ENCODE results near the gene ZNF771. TPM values are rescaled to one million over a fixed set of nuclear protein-coding genes. Genes with fewer than 3 reads are reported as not detected.

ZNF771 gene
- total and polyA plus RNA-seq, 9 of the 15 experiments (the other 6 are each of a cell fraction or from before 2014, with no cell fraction given): 1.5 to 12.6 (median 4.4) TPM

DNA sequence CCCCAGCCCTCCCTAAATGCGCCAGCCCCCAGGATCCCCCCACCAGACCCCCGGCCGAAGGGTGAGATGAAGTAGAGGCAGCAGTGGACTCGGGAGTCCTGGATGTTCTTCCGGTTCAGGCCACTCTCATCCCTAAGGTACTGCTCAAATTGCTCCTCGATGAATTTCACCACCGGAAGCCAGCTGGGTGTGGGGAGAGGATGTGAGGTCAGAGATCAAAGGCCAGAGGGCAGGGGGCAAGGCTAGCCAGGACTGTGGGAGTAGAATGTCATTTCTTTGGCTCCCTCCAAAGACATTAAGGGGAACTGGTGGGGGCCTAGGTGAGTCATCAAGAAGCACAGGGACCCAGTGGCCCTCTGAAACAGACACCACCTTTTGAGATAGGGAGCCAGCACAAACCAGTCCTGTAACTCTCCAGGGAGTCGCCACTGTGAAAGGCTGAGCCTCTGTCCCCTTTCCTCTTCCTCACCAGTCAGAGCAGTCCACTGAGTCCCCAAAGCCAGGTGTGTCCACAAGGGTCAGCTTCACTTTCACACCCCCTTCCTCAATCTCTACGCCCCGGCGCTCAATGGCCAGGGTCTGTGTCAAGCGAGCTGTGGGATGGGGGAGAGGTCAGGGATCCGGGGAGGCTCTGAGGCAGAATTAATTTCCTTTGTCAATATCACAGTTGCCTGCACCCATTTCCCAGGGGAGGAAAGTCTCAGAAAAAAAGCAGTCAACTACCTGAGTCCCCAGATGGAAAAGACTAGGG, 25.9 kb upstream of the ZNF771 start (continued):
- TF ChIP-seq, protein P1, sequence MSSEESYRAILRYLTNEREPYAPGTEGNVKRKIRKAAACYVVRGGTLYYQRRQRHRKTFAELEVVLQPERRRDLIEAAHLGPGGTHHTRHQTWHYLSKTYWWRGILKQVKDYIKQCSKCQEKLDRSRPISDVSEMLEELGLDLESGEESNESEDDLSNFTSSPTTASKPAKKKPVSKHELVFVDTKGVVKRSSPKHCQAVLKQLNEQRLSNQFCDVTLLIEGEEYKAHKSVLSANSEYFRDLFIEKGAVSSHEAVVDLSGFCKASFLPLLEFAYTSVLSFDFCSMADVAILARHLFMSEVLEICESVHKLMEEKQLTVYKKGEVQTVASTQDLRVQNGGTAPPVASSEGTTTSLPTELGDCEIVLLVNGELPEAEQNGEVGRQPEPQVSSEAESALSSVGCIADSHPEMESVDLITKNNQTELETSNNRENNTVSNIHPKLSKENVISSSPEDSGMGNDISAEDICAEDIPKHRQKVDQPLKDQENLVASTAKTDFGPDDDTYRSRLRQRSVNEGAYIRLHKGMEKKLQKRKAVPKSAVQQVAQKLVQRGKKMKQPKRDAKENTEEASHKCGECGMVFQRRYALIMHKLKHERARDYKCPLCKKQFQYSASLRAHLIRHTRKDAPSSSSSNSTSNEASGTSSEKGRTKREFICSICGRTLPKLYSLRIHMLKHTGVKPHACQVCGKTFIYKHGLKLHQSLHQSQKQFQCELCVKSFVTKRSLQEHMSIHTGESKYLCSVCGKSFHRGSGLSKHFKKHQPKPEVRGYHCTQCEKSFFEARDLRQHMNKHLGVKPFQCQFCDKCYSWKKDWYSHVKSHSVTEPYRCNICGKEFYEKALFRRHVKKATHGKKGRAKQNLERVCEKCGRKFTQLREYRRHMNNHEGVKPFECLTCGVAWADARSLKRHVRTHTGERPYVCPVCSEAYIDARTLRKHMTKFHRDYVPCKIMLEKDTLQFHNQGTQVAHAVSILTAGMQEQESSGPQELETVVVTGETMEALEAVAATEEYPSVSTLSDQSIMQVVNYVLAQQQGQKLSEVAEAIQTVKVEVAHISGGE (CRISPR knock-in tag; IDR thresholded peaks at IDR 0.05): peak in 1 of 3 experiments; percentile 52; a peak in 1 of 6 replicates
- TF ChIP-seq, protein P2, sequence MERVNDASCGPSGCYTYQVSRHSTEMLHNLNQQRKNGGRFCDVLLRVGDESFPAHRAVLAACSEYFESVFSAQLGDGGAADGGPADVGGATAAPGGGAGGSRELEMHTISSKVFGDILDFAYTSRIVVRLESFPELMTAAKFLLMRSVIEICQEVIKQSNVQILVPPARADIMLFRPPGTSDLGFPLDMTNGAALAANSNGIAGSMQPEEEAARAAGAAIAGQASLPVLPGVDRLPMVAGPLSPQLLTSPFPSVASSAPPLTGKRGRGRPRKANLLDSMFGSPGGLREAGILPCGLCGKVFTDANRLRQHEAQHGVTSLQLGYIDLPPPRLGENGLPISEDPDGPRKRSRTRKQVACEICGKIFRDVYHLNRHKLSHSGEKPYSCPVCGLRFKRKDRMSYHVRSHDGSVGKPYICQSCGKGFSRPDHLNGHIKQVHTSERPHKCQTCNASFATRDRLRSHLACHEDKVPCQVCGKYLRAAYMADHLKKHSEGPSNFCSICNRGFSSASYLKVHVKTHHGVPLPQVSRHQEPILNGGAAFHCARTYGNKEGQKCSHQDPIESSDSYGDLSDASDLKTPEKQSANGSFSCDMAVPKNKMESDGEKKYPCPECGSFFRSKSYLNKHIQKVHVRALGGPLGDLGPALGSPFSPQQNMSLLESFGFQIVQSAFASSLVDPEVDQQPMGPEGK (CRISPR knock-in tag; IDR thresholded peaks at IDR 0.05; ENCODE audit: borderline replicate concordance): no peak
- TF ChIP-seq CCNT2 (IDR thresholded peaks at IDR 0.05; ENCODE audit: borderline replicate concordance, extremely low read depth, insufficient read length, low read depth, low read length): peak; percentile 43
- TF ChIP-seq RAD21 (CRISPR knock-in tag; conservative IDR thresholded peaks at IDR 0.05 in 1 of 2, IDR thresholded peaks at IDR 0.05 in 1 of 2): peak in 1 of 2 experiments; percentile 33; a peak in 2 of 4 replicates
- peak; percentile 53; the same call in 1 of the 2 replicates for TF ChIP-seq MEF2A (IDR thresholded peaks at IDR 0.05; ENCODE audit: control insufficient read depth, low read depth, low read length)
- peak; percentile 26; the same call in 1 of the 2 replicates for TF ChIP-seq MYC (IDR thresholded peaks at IDR 0.05; ENCODE audit: low read depth, low read length)
- TF ChIP-seq MYC (CRISPR knock-in tag; IDR thresholded peaks at IDR 0.05; ENCODE audit: borderline replicate concordance, low read depth): no peak
- TF ChIP-seq CHD2 (IDR thresholded peaks at IDR 0.05; ENCODE audit: low read depth, low read length): peak; percentile 44; the same call in 1 of the 2 replicates
- TF ChIP-seq JUND (IDR thresholded peaks at IDR 0.05; ENCODE audit: borderline replicate concordance, low read depth, low read length): peak; percentile 97
- peak; percentile 93; the same call in 2 of the 3 replicates for TF ChIP-seq JUND (tag; IDR thresholded peaks at IDR 0.05; ENCODE audit: borderline replicate concordance, low read depth, low read length)
- TF ChIP-seq CCAR2 (IDR thresholded peaks at IDR 0.05; ENCODE audit: low read depth, low read length): no peak
- TF ChIP-seq POLR2G (IDR thresholded peaks at IDR 0.05; ENCODE audit: low read depth, low read length): 0 out of 2 replicates have a peak, but pooled peaks have one; percentile 14
- no peak for TF ChIP-seq SP2 (IDR thresholded peaks at IDR 0.05; ENCODE audit: extremely low read depth, low read depth, low read length, poor library complexity, severe bottlenecking)
- TF ChIP-seq, protein P3, sequence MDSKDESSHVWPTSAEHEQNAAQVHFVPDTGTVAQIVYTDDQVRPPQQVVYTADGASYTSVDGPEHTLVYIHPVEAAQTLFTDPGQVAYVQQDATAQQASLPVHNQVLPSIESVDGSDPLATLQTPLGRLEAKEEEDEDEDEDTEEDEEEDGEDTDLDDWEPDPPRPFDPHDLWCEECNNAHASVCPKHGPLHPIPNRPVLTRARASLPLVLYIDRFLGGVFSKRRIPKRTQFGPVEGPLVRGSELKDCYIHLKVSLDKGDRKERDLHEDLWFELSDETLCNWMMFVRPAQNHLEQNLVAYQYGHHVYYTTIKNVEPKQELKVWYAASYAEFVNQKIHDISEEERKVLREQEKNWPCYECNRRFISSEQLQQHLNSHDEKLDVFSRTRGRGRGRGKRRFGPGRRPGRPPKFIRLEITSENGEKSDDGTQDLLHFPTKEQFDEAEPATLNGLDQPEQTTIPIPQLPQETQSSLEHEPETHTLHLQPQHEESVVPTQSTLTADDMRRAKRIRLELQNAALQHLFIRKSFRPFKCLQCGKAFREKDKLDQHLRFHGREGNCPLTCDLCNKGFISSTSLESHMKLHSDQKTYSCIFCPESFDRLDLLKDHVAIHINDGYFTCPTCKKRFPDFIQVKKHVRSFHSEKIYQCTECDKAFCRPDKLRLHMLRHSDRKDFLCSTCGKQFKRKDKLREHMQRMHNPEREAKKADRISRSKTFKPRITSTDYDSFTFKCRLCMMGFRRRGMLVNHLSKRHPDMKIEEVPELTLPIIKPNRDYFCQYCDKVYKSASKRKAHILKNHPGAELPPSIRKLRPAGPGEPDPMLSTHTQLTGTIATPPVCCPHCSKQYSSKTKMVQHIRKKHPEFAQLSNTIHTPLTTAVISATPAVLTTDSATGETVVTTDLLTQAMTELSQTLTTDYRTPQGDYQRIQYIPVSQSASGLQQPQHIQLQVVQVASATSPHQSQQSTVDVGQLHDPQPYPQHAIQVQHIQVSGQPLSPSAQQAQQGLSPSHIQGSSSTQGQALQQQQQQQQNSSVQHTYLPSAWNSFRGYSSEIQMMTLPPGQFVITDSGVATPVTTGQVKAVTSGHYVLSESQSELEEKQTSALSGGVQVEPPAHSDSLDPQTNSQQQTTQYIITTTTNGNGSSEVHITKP (IDR thresholded peaks at IDR 0.05; ENCODE audit: partially characterized antibody): peak; percentile 71

Measured in K562 (cell line).